RPMI7951 (cell line): ENCODE data around the gene ASB10. TPM values are rescaled to one million over a fixed set of nuclear protein-coding genes. Genes with fewer than 3 reads are reported as not detected.

Experiments used
- DNase-seq: peaks from one replicate; pipeline ENCODE4 v3.0.0-alpha.2; 2012; ENCODE audit warnings: low read depth
- total RNA-seq: library from RNA; depleted of rRNA; stranded (reverse); fragments of >200 nt; shearing (Covaris generic); gene quantifications from 2 replicates; pipeline ENCODE4 v1.2.3, GENCODE V29; 2014

Gene ASB10
- total RNA-seq, 1 experiment from 2014 or later: not detected

DNA sequence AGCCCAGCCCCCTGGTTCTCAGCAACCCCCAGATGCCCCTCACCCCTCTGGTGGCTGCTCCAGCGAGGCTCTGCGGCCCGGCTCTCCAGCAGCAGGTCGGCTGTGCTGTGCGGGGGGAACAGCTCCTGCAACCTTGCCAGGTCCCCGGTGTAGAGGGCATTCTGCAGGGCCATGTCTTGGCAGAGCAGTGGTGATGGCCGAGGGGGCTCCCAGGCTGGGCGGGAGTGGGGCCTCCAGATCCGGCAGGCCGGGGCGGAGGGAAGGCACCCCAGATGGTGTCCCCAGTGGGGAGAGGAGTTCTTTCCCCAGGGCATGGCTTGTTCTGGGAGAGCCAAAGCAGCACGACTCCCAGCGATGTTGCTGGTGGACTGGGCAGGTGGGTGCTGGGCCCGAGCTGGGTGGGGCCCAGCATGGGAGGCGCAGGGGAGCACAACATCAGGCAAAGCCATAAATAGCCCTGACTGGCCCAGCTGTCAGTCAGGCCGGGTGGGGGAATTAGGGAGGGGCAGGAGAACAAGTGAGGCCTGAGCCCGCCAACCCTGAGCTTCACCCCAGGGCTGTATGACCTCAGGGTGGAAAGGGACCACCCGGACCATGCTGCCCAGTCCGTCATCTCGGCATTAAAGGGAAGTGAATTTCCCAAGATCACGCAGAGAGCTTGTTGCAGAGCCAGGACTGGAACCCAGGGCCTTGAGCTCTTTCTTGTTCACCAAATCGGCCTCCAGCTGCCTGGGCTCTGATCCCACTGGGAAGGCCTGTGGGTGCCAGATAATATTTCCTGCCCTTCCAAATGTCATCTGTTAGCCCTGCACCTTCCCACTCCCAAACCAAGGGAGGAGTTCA is 580 bp upstream of the ASB10 start:
- DNase-seq: no peak

DNA sequence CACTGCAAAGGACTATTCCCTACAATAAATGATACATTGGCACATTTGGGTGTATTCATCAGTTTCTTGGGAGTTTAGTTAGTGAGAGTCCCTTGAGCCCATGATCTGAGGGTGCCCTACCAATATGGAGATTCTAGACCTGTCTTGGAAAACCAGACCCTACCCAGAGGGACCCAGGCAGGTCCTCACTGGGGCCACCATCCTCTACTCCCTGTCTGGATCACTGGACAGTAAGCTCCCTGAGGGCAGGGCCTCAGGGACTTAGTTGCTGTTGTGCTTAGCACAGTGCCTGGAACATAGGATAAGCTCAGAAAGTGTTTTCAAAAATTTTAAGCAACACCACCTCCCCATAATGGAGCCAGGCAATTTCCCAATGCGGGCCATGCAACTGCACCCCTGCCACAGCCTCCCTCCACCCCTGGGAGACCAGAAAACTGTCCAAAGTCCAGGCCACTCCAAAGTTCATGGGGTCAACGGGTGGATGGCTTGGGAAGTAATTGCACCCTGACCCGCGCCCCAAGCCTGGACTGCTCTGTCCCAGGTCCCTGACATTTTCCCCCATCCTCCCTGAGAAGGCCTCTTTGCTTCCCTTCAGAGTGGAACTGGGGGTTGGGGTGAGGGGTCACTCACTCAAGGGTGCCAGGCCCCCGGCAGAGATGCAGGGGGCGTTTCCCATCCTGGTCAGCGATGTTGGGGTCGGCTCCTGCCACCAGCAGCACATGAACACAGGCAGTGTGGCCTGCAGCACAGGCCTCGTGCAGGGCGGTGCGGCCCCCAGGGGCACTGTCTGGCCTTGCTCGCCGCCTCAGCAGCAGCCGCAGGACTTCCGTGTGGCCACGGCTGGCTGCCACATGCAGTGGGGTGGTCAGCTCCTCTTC is 1.0 kb downstream of the ASB10 start:
- DNase-seq: no peak

GRCh38 chr7:151181011-151181431 is 6.0 kb downstream of the ASB10 start:
- DNase-seq: no peak

GRCh38 chr7:151179946-151180345 is 7.1 kb downstream of the ASB10 start:
- DNase-seq: no peak

GRCh38 chr7:151179287-151179860 is 7.7 kb downstream of the ASB10 start:
- no peak for DNase-seq

- DNase-seq: no peak
Measured at GRCh38 chr7:151178831-151179230, 8.2 kb downstream of the ASB10 start.

DNA sequence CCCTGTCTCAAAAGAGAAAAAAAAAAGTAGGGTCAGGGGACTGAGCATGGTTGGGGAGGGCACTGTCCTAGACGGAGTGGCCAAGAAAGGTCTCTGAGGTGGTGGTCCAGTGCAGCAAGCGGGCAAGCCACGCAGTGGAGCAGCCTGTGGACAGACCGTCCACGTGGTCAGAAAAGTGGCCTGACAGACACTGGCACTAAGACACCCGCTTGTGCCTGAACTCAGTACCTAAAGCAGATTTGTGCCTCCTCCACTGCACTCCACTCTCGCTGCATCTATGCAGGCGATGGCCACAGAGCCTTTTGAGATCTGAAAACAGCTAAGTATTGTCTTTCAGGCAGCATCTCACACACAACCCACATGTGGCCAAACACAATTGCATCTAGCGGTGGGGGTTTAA is 8.8 kb downstream of the ASB10 start:
- DNase-seq: no peak

DNA sequence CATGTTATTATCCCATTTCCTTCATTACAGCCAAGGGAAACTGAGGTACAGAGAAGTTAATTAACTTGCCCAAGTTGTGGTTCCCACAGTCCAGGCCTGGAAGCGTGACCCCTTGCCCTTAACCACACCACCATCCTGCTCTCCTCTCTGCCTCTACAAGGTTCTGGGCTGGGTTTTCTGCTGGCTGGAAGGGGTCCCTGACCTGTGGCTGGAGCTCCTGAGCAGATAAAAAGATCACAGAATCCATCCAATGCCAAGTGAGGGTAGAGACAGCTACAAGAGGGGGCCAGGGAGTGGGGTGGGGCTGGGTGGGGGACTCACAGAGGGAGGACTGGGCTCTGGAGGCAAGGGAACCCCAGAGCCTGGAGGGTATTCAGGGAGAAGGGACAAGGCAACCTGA is 9.7 kb downstream of the ASB10 start:
- DNase-seq: no peak

DNA sequence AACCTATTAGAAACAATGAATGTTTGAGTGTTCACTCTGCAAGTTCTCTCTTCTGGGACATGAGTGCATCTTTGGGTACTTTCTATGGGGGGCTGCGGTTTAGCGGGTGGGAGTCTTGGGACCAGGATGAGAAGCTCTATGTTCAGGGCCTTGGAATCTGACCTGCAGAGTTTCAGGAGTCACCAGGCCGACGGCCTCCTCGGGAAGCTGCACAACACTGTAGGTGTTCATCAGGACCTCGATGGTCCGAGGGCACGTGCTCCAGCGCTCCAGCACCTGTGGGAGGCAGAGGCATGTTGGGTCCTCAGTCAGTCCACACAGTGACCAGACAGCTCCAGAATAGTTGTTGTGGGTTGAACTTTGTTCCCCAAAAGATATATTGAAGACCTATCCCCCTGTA is 10.6 kb downstream of the ASB10 start:
- DNase-seq: no peak

DNA sequence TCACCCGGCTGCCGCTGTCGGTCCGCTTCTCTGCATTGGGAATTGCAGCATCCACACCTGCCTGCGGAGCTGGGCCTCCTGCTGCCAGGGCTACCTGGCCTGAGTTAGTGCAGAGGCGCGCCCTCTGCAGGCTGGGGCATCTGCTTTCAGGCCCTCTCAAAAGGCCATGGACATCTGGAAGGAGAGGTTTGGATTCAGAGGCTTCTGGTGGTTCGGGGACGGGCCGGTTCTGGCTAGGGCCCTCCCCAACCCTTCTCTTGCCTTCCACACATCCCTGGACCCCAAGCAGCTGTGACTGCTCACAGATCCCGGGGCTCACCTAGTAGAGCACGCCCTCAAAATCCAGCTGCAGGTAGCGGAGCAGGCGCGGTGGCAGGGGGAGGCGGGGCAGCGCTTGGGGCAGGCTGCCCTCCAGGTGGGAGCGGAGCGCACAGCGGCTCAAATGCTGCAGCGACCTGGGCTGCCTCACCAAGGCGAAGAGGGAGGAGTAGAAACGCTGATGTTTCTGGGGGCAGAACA is 11.2 kb downstream of the ASB10 start:
- DNase-seq: no peak

GRCh38 chr7:151175047-151175792 is 11.8 kb downstream of the ASB10 start:
- DNase-seq: no peak

GRCh38 chr7:151174246-151175046 is 12.6 kb downstream of the ASB10 start:
- DNase-seq: peak; percentile 13

DNA sequence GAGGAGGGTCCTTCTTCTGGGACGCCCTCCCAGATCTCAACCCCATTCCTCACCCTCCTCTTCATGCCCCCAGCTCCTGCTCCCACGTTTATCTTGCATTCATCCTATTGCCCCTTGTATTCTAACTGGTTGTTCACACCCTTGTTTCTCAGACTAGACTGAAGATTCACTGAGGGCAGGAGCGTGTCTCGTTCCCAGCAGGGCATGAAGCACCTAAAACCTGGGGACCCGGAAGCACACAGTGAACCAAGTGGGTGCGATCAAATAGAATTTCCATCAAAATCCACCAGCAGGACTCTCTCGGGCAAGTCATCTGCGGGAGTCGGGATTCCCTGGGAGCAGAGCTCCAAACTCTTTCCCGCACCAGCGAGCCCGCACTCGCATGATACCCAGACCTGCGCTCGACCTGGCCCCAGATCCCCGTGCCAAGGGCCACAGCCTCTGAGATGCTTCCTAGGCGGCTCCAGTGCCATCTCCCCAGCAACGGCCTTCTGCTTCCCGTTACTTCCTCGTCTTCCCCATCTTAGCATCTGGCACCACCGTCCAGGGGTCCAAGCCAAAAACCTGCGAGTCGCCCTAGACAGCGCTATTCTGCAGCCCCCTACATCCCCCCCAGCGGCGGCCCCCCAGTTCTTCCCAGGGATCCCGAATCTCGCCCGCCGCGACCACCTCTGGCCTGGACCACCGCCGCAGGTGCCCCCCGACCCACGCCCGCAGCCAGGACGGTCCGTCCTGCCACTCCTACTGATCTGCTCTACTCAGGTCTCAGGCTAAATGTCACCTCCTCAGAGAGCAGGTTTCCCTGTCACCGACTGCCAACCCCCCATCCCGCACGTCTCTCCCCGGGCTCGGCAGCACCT is 13.4 kb downstream of the ASB10 start:
- no peak for DNase-seq

- peak; percentile 60 for DNase-seq
Measured at GRCh38 chr7:151172273-151173141, 14.5 kb downstream of the ASB10 start.

DNA sequence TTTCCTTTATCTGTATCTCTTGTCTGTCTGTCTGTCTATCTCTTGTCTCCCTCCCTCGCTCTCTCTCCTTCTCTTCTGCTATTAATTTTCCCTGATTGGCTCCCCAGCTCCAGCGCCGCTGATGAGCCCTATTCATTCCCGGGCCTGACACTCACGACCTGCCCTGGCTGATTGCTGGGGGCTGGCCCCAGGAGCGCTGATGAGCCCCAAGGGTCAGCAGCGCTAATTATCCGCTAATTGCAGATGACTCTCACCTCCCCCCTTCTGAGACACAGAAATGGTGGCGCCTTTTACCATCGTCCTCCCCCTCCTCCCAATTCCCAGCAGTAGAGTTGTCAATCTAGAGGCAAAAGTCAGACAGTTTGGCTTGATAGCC is 18.3 kb downstream of the ASB10 start:
- DNase-seq: no peak

- no peak for DNase-seq
Measured at GRCh38 chr7:151168003-151168786, 18.9 kb downstream of the ASB10 start.

DNA sequence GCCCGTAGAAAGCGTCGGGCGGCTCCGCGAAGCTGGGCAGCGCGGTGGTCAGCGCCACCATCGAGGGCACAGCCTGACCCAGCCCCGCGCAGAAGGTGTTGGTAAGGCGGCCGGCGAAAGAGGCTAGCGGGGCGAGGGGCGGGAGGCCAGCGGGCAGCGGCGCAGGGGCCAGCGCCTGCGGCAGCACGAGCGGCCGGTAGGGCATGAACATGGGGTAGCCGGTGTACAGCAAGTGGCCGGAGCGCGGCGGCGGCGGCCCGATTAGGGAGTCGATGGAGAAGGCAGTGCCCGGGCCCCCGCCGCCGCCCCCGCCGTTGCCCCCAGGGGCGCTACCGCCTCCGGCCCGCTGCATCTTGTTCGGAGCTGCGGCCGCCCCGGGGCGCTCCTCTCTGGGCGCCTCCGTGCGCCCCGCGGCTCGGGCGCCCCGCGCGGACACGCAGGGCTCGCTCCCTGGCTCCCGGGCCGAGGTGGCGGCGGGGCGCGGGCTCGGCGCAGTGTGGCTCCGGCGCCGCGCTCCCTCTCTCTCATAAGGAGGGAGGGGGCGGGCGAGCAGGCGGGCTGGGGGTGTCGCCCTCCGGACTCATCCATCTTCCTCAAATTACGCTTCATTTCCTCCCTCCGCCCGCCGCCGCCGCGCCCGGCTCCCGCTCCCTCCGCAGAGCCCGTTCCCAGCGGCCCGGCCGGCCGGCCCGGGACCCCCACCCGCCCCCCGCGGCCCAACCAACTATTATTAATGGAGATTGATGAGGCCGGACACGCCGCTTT is 19.7 kb downstream of the ASB10 start, which contains the start of gene GBX1:
Gene GBX1 (minus strand): TSS at position 498 of the 765 bp plus-strand sequence. CDS start 146 bp downstream, at position 352.
- DNase-seq: no peak
